DOHH2 (cell line): Measurements from ENCODE around the gene TTC33.

Experiments
- H3F3A ChIP-seq: fragments of 200-600 bp; sonication (generic), shearing (Covaris generic); 2 replicates; pipeline ENCODE4 v1.6.0; 2016; ENCODE audit warnings: antibody characterized with exemption, mild to moderate bottlenecking; ENCODE audit not compliant: control insufficient read depth, insufficient read depth
- H3K27ac ChIP-seq: fragments of 200-600 bp; sonication (generic); 2 replicates; pipeline ENCODE4 v1.5.1; 2014; ENCODE audit warnings: low read depth, mild to moderate bottlenecking, low read length, moderate library complexity
- H3K27me3 ChIP-seq: fragments of 200-600 bp; sonication (generic); 2 replicates; pipeline ENCODE4 v1.6.1; 2014; ENCODE audit warnings: mild to moderate bottlenecking, low read length, mixed read lengths; ENCODE audit not compliant: control insufficient read depth
- H3K36me3 ChIP-seq: fragments of 200-600 bp; sonication (generic); 2 replicates; pipeline ENCODE4 v1.6.1; 2014; ENCODE audit warnings: mild to moderate bottlenecking, low read length, moderate library complexity, mixed read lengths; ENCODE audit not compliant: control insufficient read depth
- H3K4me1 ChIP-seq: fragments of 200-600 bp; sonication (generic); 2 replicates; pipeline ENCODE4 v1.6.1; 2014; ENCODE audit warnings: mild to moderate bottlenecking, low read length, mixed read lengths; ENCODE audit not compliant: control insufficient read depth
- H3K4me2 ChIP-seq: fragments of 200-600 bp; sonication (generic); 2 replicates; pipeline ENCODE4 v1.6.0; 2014; ENCODE audit warnings: mild to moderate bottlenecking, low read length, moderate library complexity
- H3K4me3 ChIP-seq: fragments of 200-600 bp; sonication (generic); 2 replicates; pipeline ENCODE4 v1.5.1; 2014; ENCODE audit warnings: mild to moderate bottlenecking, low read length, mixed read lengths
- H3K79me2 ChIP-seq: fragments of 200-600 bp; sonication (generic); 2 replicates; pipeline ENCODE4 v1.6.1; 2014; ENCODE audit warnings: mild to moderate bottlenecking, low read length, mixed read lengths; ENCODE audit not compliant: control insufficient read depth
- H3K9me2 ChIP-seq: fragments of 200-600 bp; sonication (generic); replicated peaks from 2 replicates; pipeline ENCODE4 v1.6.1; 2014; ENCODE audit warnings: mild to moderate bottlenecking, low read length, mixed read lengths; ENCODE audit not compliant: control insufficient read depth
- H3K9me3 ChIP-seq: fragments of 200-600 bp; sonication (generic); 2 replicates; pipeline ENCODE4 v1.6.1; 2014; ENCODE audit warnings: antibody characterized with exemption, low read length, mixed read lengths; ENCODE audit not compliant: control insufficient read depth, insufficient read depth
- H4K20me1 ChIP-seq: fragments of 200-600 bp; sonication (generic); 2 replicates; pipeline ENCODE4 v1.6.0; 2014; ENCODE audit warnings: low read depth, mild to moderate bottlenecking, antibody characterized with exemption, low read length, moderate library complexity; ENCODE audit not compliant: control insufficient read depth, insufficient read depth
- EZH2phosphoT487 ChIP-seq: fragments of 200-600 bp; sonication (generic); IDR thresholded peaks from 2 replicates; pipeline ENCODE4 v1.6.1; 2017; ENCODE audit warnings: borderline replicate concordance, mild to moderate bottlenecking, antibody characterized with exemption, low read length, moderate library complexity, mixed read lengths
- TF ChIP-seq, protein P1 (sequence below): fragments of 200-600 bp; sonication (generic); IDR thresholded peaks from one replicate; pipeline ENCODE4 v1.5.1; 2014; ENCODE audit warnings: antibody characterized with exemption, mild to moderate bottlenecking, low read depth, low read length; ENCODE audit not compliant: poor library complexity, severe bottlenecking

The TTC33 gene

DNA sequence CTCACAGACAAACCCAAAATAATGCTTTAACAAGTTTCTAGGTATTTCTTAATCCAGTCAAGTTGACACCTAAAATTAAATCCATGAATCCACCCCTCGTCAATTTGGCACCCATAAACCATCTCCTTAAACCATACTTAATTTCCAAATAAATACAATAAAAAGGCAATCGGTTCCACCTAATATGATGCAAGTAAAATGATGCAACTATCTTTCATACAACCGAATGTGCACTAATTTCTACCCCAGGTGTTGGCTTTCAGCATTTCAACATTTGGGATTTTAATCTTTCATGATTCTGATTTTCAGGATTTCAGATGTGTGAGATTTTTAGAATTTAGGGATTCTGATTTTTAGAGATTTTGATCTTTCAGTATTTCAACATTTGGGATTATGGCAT, 25.1 kb upstream of the TTC33 start:
- H3K4me1 ChIP-seq, result no peaks in the 10 kb centered on the region
- H3K36me3 ChIP-seq, result peaks cover 10% of the 10 kb centered on the region
- H3K27ac ChIP-seq, result no peak overlapping the region

DNA sequence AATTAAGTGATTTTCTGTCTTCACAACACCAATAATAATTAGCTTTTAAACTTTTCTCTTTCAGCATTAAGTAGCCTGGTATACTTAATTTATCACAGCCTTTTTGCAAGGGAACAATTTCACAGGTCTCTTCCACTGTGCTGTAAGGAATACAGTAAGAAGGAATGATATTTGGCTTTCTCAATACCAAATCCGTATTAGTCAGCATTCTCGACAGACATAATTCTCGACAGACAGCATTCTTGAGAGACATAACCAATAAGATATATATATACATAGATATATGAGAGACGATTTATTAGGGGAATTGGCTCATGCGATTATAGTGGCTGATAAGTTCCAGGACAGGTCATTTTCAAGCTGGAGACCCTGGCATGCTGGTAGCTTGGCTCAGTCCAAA, 24.4 kb upstream of the TTC33 start:
- peaks cover 64% of the 10 kb centered on the region for H3K79me2 ChIP-seq
- peaks cover 16% of the 10 kb centered on the region for H3K36me3 ChIP-seq
- TF ChIP-seq EZH2phosphoT487, result no peak
- TF ChIP-seq, protein P1, sequence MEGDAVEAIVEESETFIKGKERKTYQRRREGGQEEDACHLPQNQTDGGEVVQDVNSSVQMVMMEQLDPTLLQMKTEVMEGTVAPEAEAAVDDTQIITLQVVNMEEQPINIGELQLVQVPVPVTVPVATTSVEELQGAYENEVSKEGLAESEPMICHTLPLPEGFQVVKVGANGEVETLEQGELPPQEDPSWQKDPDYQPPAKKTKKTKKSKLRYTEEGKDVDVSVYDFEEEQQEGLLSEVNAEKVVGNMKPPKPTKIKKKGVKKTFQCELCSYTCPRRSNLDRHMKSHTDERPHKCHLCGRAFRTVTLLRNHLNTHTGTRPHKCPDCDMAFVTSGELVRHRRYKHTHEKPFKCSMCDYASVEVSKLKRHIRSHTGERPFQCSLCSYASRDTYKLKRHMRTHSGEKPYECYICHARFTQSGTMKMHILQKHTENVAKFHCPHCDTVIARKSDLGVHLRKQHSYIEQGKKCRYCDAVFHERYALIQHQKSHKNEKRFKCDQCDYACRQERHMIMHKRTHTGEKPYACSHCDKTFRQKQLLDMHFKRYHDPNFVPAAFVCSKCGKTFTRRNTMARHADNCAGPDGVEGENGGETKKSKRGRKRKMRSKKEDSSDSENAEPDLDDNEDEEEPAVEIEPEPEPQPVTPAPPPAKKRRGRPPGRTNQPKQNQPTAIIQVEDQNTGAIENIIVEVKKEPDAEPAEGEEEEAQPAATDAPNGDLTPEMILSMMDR, result no peak

More for the DNA sequence above, 25.1 kb upstream of the TTC33 start:
- Histone ChIP-seq H3K9me3 (no peaks in the 10 kb centered on the region), H3K4me2 (no peak overlapping the region), H3K4me3 (no peak overlapping the region), H3F3A (no peaks in the 10 kb centered on the region), H3K9me2 (no peaks in the 10 kb centered on the region), H3K27me3 (no peaks in the 10 kb centered on the region), H4K20me1 (peaks cover 8% of the 10 kb centered on the region; the same call in 1 of the 2 replicates), H3K79me2 (peaks cover 70% of the 10 kb centered on the region)
- no peak for TF ChIP-seq EZH2phosphoT487
- TF ChIP-seq, protein P1, result no peak

DNA sequence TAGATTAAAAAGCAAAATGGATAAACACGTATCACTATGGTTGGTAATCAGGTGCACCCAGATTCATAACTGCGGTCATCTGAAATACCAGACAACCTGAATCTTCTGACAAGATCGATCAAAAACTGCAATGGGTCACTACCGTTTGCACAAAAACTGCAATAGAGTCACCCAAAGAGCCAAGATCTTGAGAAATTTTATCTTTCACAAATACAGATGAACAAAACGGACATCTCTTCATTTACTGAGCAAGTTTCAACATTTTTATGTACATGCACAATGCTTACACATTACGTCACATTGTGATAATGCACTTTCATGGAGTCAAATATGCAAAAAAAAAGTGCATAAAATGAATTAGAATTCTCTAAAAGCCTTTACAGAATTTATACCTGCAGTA, 23.8 kb upstream of the TTC33 start:
- no peak overlapping the region for H3K4me3 ChIP-seq
- no peaks in the 10 kb centered on the region for H3K9me2 ChIP-seq
- peaks cover 21% of the 10 kb centered on the region for H3K36me3 ChIP-seq
- H3K79me2 ChIP-seq, result peaks cover 59% of the 10 kb centered on the region
- H4K20me1 ChIP-seq, result peaks cover 8% of the 10 kb centered on the region; the same call in 1 of the 2 replicates
- TF ChIP-seq EZH2phosphoT487, result no peak
- TF ChIP-seq, protein P1, result no peak
- H3K27ac ChIP-seq, result no peak overlapping the region
- H3K4me2 ChIP-seq, result no peak overlapping the region
- H3K4me1 ChIP-seq, result no peaks in the 10 kb centered on the region
- no peaks in the 10 kb centered on the region for H3K27me3 ChIP-seq
- H3F3A ChIP-seq, result no peaks in the 10 kb centered on the region
- H3K9me3 ChIP-seq, result no peaks in the 10 kb centered on the region

More for the DNA sequence above, 24.4 kb upstream of the TTC33 start:
- Histone ChIP-seq H4K20me1 (peaks cover 8% of the 10 kb centered on the region; the same call in 1 of the 2 replicates), H3F3A (no peaks in the 10 kb centered on the region), H3K9me3 (no peaks in the 10 kb centered on the region), H3K9me2 (no peaks in the 10 kb centered on the region), H3K4me1 (no peaks in the 10 kb centered on the region), H3K27ac (no peak overlapping the region), H3K27me3 (no peaks in the 10 kb centered on the region), H3K4me3 (no peak overlapping the region), H3K4me2 (no peak overlapping the region)

DNA sequence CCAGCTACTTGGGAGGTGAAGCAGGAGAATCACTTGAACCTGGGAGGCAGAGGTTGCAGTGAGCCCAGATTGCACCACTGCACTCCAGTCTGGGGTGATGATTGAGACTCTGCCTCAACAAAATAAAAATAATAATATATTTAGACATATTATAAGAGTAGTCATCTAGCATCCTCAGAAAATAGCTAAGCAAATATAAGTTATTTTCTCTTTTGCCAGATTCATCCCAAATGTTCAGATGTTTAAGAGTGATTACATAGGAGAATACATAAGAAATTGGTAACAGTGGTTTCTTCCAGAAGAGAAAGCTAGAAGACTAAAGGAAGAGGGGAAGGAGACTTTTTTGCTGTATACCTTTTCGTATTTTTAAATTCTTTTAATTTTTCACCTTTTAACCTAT, 22.4 kb upstream of the TTC33 start:
- H4K20me1 ChIP-seq, result no peaks in the 10 kb centered on the region

More for the DNA sequence above, 22.4 kb upstream of the TTC33 start:
- Histone ChIP-seq H3K9me3 (no peaks in the 10 kb centered on the region), H3K4me3 (no peak overlapping the region), H3K27ac (no peak overlapping the region), H3K36me3 (peaks cover 26% of the 10 kb centered on the region), H3K79me2 (peaks cover 45% of the 10 kb centered on the region), H3K27me3 (no peaks in the 10 kb centered on the region), H3K4me2 (no peak overlapping the region), H3K4me1 (no peaks in the 10 kb centered on the region), H3F3A (no peaks in the 10 kb centered on the region), H3K9me2 (no peaks in the 10 kb centered on the region)
- TF ChIP-seq, protein P1, result no peak
- no peak for TF ChIP-seq EZH2phosphoT487
